Left lung (tissue), 10 donors: ENCODE results near the gene FLT4. TPM values are rescaled to one million over a fixed set of nuclear protein-coding genes. Genes with fewer than 3 reads are reported as not detected.
"Not testable (repeated sequence)": the region's sequence is repeated elsewhere in the genome, so short reads cannot be mapped to it uniquely, and the experiment has no call there.

Experiments used
- ATAC-seq: fragments of 200-7000 bp; cut with Tn5 transposase; one replicate; pipeline ENCODE4 v1.9.1; 2020; ENCODE audit warnings: moderate library complexity
- DNase-seq, 4 donors: peaks; one replicate each; pipeline ENCODE4 v3.0.0-alpha.2; 2013 to 2020
- H3K27ac ChIP-seq, 2 donors: fragments of 200-600 bp; sonication (generic) in 1 of 2; one replicate each; pipeline versions ENCODE4 v1.5.0 to v1.8.0; 2020 to 2021
- H3K27me3 ChIP-seq, 2 donors: fragments of 200-600 bp; sonication (generic) in 1 of 2; one replicate each; pipeline versions ENCODE4 v1.5.0 to v1.8.0; 2020 to 2021
- H3K36me3 ChIP-seq, 2 donors: fragments of 200-600 bp; sonication (generic) in 1 of 2; one replicate each; pipeline versions ENCODE4 v1.5.0 to v1.8.0; 2020 to 2021
- H3K4me1 ChIP-seq, 2 donors: fragments of 200-600 bp; one replicate each; pipeline ENCODE4 v1.8.0; 2021
- H3K4me3 ChIP-seq, 2 donors: fragments of 200-600 bp; sonication (generic) in 1 of 2; one replicate each; pipeline versions ENCODE4 v1.5.0 to v1.8.0; 2020 to 2021; ENCODE audit warnings: mild to moderate bottlenecking in 1 of 2
- H3K9me3 ChIP-seq, 2 donors: fragments of 200-600 bp; sonication (generic) in 1 of 2; one replicate each; pipeline versions ENCODE4 v1.5.0 to v1.8.0; 2020 to 2021
- intact Hi-C, 2 donors: fragments of 100-400 bp; cut with DNase I; formaldehyde crosslinking; loops; one replicate each; pipeline versions ENCODE4 v1.11.2 to v1.14.2; 2022
- polyA plus RNA-seq, 6 donors: library from polyadenylated mRNA; unstranded; fragments of 120-200 nt; gene quantifications; one replicate each; pipeline ENCODE4 v1.2.1, GENCODE V29; 2013; ENCODE audit not compliant: insufficient read length in 6 of 6
- total RNA-seq, 2 donors: library from RNA; stranded (reverse); fragmentation: NEBNext Ultra II Directional; extraction: Animal tissue kit (Norgen Biotek cat#: 25700); gene quantifications; one replicate each; pipeline ENCODE4 v1.2.1, GENCODE V29; 2021
- TF ChIP-seq, protein P1 (sequence below), 2 donors: fragments of 200-600 bp; sonication (generic) in 1 of 2; IDR thresholded peaks; one replicate each; pipeline versions ENCODE4 v1.5.0 to v1.8.0; 2021; ENCODE audit warnings: antibody characterized with exemption in 2 of 2
- donor health status: DM: no; HTN: yes; CAD: no.
- donor health status: DM: no; HTN: no; CAD: no.

The FLT4 gene
- total and polyA plus RNA-seq, 8 donors: 21.7 to 48.5 (median 38.2) TPM

DNA sequence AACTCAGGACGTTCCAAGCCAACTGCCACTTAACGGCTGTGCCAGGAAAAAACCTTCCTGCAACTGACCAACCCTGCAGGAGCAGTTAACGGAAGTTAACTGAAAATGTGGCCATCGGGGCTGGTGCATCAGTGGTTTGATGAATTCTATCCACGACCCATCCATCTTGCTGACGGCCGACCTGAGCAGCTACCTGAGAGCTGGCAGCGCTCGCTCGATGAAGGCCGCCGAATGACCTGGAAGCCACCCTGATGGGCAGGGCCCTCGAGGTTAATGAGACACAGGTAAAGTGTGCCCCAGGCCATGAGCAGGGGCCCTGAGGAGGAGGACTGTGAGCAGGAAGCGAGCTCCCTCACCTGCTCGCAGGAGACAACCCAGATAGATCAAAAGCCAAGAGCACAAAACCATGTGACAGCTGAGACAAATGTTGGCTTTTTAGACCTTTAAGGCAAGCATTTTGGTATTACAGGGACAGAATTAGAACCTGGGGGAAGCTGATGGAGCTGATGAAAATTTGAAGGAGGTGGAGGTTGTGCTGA is 35.3 kb upstream of the FLT4 start:
- Histone ChIP-seq H3K4me3 (no peak overlapping the region), H3K9me3 (no peaks in the 10 kb centered on the region), H3K27me3 (peaks cover 0 to 38% of the 10 kb centered on the region in 2 donors), H3K4me1 (no peaks in the 10 kb centered on the region), H3K36me3 (no peaks in the 10 kb centered on the region), H3K27ac (no peak overlapping the region)
- no peak for DNase-seq
- TF ChIP-seq, protein P1, sequence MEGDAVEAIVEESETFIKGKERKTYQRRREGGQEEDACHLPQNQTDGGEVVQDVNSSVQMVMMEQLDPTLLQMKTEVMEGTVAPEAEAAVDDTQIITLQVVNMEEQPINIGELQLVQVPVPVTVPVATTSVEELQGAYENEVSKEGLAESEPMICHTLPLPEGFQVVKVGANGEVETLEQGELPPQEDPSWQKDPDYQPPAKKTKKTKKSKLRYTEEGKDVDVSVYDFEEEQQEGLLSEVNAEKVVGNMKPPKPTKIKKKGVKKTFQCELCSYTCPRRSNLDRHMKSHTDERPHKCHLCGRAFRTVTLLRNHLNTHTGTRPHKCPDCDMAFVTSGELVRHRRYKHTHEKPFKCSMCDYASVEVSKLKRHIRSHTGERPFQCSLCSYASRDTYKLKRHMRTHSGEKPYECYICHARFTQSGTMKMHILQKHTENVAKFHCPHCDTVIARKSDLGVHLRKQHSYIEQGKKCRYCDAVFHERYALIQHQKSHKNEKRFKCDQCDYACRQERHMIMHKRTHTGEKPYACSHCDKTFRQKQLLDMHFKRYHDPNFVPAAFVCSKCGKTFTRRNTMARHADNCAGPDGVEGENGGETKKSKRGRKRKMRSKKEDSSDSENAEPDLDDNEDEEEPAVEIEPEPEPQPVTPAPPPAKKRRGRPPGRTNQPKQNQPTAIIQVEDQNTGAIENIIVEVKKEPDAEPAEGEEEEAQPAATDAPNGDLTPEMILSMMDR (IDR thresholded peaks at IDR 0.05): no peak
- ATAC-seq: no peak
- intact Hi-C loops: no loop called here

DNA sequence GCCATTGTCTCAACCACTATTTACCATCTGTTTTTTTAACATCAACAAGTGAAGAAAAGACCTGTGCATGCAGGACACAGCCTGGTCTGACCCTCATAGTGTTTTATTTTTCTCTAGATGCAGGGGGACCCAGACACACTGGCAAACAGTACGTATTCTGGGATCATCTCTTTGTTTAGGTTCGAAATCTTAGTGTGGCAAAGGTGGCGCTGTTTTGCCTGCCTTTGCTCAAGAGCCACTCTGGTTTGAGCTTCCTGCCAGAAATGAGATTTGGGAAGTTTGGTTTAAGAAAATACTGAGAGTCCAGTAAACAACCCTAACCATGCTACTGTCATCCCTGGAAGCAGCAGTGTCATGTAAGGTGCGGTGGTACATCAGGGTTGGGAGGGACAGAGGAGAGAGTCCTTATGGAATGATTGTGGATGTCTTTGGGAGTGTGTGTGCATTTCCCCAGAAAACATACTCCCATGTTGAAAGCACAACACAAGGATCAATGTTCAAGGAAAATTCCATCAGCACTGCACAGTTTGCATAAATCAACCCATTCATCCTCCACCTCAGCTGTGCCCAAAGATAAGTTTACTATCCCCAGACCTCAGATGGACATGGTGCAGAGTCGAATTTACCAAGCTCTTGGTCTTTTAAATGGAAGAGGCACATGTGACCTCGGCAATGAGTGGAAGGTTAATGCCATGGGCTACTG is 34.0 kb upstream of the FLT4 start:
- TF ChIP-seq, protein P1 (IDR thresholded peaks at IDR 0.05): no peak
- no peaks in the 10 kb centered on the region for H3K36me3 ChIP-seq
- intact Hi-C loops: no loop called here
- DNase-seq (no peak), ATAC-seq (no peak)
- H3K4me1 ChIP-seq: no peaks in the 10 kb centered on the region
- peaks cover 0 to 38% of the 10 kb centered on the region in 2 donors for H3K27me3 ChIP-seq
- H3K4me3 ChIP-seq: no peak overlapping the region
- no peak overlapping the region for H3K27ac ChIP-seq
- H3K9me3 ChIP-seq: no peaks in the 10 kb centered on the region

- ATAC-seq (no peak), DNase-seq (no peak)
- H3K27ac ChIP-seq: no peak overlapping the region
- no peaks in the 10 kb centered on the region for H3K36me3 ChIP-seq
- H3K9me3 ChIP-seq: no peaks in the 10 kb centered on the region
- H3K4me3 ChIP-seq: no peak overlapping the region
- intact Hi-C loops: no loop called here
- H3K4me1 ChIP-seq: no peaks in the 10 kb centered on the region
- peaks cover 0 to 36% of the 10 kb centered on the region in 2 donors for H3K27me3 ChIP-seq
- TF ChIP-seq, protein P1 (IDR thresholded peaks at IDR 0.05): no peak
Measured at GRCh38 chr5:180682560-180682959, 33.2 kb upstream of the FLT4 start.

GRCh38 chr5:180682008-180682407 is 32.6 kb upstream of the FLT4 start:
- H3K4me3 ChIP-seq, ATAC-seq, H3K36me3 ChIP-seq, DNase-seq, intact Hi-C loops, H3K4me1 ChIP-seq, H3K9me3 ChIP-seq, H3K27ac ChIP-seq: not testable (repeated sequence)
- peaks cover 0 to 34% of the 10 kb centered on the region in 2 donors for H3K27me3 ChIP-seq

DNA sequence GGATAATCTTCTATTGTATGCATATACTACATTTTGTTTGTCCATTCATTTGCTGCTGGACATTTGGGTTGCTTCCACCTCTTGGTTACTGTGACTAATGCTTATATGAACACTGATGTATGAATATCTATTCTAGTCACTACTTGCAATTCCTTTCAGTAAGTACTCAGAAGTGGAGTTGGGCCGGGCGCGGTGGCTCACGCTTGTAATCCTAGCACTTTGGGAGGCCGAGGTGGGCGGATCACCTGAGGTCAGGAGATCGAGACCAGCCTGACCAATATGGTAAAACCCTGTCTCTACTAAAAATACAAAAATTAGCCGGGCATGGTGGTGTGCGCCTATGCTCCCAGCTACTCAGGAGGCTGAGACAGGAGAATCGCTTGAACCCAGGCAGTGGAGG is 28.9 kb upstream of the FLT4 start:
- ATAC-seq, H3K9me3 ChIP-seq, DNase-seq, intact Hi-C loops, H3K27ac ChIP-seq, H3K4me1 ChIP-seq, H3K36me3 ChIP-seq, H3K4me3 ChIP-seq: not testable (repeated sequence)
- peaks cover 21 to 51% of the 10 kb centered on the region in 2 donors for H3K27me3 ChIP-seq

GRCh38 chr5:180675036-180675635 is 25.7 kb upstream of the FLT4 start:
- H3K4me1 ChIP-seq: no peaks in the 10 kb centered on the region
- intact Hi-C loops: no loop called here
- TF ChIP-seq, protein P1 (IDR thresholded peaks at IDR 0.05): no peak

GRCh38 chr5:180674090-180674475 is 24.7 kb upstream of the FLT4 start:
- intact Hi-C loops, H3K27ac ChIP-seq, H3K4me3 ChIP-seq, H3K4me1 ChIP-seq, H3K9me3 ChIP-seq, ATAC-seq, H3K36me3 ChIP-seq: not testable (repeated sequence)
- H3K27me3 ChIP-seq: peaks cover 24 to 48% of the 10 kb centered on the region in 2 donors
- DNase-seq: peak in 1 of 4 donors; percentile 33

More at GRCh38 chr5:180675036-180675635, 25.7 kb upstream of the FLT4 start:
- no peak overlapping the region for H3K27ac ChIP-seq
- H3K36me3 ChIP-seq: no peaks in the 10 kb centered on the region
- no peak for DNase-seq
- no peaks in the 10 kb centered on the region for H3K9me3 ChIP-seq
- no peak overlapping the region for H3K4me3 ChIP-seq
- ATAC-seq: no peak
- H3K27me3 ChIP-seq: peaks cover 24 to 48% of the 10 kb centered on the region in 2 donors
